Renal cortical epithelial cell (primary cell): ENCODE results near the gene TUT1. TPM values are rescaled to one million over a fixed set of nuclear protein-coding genes. Genes with fewer than 3 reads are reported as not detected.
A peak's percentile ranks its signal among the peaks of the same experiment; 100 is the strongest.
"Not testable (repeated sequence)": the region's sequence is repeated elsewhere in the genome, so short reads cannot be mapped to it uniquely, and the experiment has no call there.

Experiments
- DNase-seq: peaks from one replicate; pipeline ENCODE4 v3.0.0-alpha.2; 2011; ENCODE audit warnings: low read depth
- total RNA-seq: library from RNA; depleted of rRNA; stranded (reverse); fragments of >200 nt; gene quantifications from 2 replicates; pipeline ENCODE4 v1.2.3, GENCODE V29; 2014

TUT1 gene
- total RNA-seq, 1 donor from 2014 or later: 12.7 TPM

- DNase-seq: peak; percentile 95
These were observed 35.0 kb downstream of the TUT1 start for GRCh38 chr11:62556108-62556874.

- DNase-seq: peak; percentile 54
These were observed 35.7 kb downstream of the TUT1 start for GRCh38 chr11:62555464-62556107.

GRCh38 chr11:62554387-62555167 lies 36.7 kb downstream of the TUT1 start:
- no peak for DNase-seq

GRCh38 chr11:62553839-62554361 lies 37.4 kb downstream of the TUT1 start:
- peak; percentile 88 for DNase-seq

GRCh38 chr11:62553080-62553838 lies 38.1 kb downstream of the TUT1 start:
- DNase-seq: peak; percentile 98

GRCh38 chr11:62552485-62553079 lies 38.7 kb downstream of the TUT1 start:
- DNase-seq: no peak

- not testable (repeated sequence) for DNase-seq
These were observed 40.8 kb downstream of the TUT1 start for GRCh38 chr11:62550478-62550877.

GRCh38 chr11:62548545-62549335 lies 42.6 kb downstream of the TUT1 start:
- no peak for DNase-seq

- DNase-seq: peak; percentile 63
These were observed 43.5 kb downstream of the TUT1 start for GRCh38 chr11:62547691-62548281.

GRCh38 chr11:62546929-62547625 lies 44.2 kb downstream of the TUT1 start:
- peak; percentile 58 for DNase-seq

GRCh38 chr11:62546244-62546928 lies 44.9 kb downstream of the TUT1 start, which contains the start of gene AHNAK:
Gene AHNAK, minus strand, starts transcription at chr11:62546806. Its CDS starts 10,708 bp downstream, at chr11:62536098.
- DNase-seq: no peak

- DNase-seq: peak; percentile 84
These were observed 45.7 kb downstream of the TUT1 start for GRCh38 chr11:62545437-62546243.

- no peak for DNase-seq
These were observed 46.5 kb downstream of the TUT1 start for GRCh38 chr11:62544581-62545436.

- no peak for DNase-seq
These were observed 47.5 kb downstream of the TUT1 start for GRCh38 chr11:62543680-62544444.

GRCh38 chr11:62542750-62543567 lies 48.4 kb downstream of the TUT1 start:
- peak; percentile 32 for DNase-seq
